KG1 (cell line): ENCODE results near the gene SLC8B1.
"Not testable (repeated sequence)": the region's sequence is repeated elsewhere in the genome, so short reads cannot be mapped to it uniquely, and the experiment has no call there.

ENCODE experiments used
- DNase-seq: peaks from one replicate; lab custom pipeline; 2025; lab: John Stamatoyannopoulos, UW

The SLC8B1 gene

DNA sequence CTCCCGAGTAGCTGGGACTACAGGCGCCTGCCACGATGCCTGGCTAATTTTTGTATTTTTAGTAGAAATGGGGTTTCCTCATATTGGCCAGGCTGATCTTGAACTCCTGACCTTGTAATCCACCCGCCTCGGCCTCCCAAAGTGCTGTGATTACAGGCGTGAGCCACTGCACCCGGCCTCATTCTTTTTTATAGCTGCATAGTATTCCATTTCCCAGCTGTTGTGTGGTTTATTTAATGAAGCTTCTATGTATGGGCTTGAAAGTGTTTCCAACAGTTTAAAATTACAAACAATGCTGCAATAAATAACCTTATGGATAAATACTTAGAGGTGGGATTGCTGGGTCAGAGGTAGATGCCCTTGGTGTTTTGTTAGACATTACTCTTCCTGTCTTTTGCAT lies 19.3 kb upstream of the SLC8B1 start:
- not testable (repeated sequence) for DNase-seq

DNA sequence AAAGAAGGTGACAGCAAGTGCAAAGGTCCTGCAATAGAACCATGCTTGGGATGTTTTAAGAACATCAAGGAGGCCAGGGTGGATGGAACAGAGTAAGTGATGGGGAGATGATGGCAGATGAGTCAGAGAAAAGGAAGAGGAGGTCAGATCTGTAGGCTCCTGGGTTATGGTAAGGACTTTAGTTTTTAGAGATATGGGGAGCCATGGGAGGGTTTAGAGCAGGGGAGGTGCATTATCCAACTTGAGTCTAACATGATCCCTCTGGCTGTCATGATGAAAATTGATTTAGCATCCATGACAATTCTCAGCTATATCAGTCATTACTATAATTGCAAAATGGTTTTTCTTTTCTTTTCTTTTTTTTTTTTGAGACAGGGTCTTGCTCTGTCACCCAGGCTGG lies 16.2 kb upstream of the SLC8B1 start:
- DNase-seq, result no peak

DNA sequence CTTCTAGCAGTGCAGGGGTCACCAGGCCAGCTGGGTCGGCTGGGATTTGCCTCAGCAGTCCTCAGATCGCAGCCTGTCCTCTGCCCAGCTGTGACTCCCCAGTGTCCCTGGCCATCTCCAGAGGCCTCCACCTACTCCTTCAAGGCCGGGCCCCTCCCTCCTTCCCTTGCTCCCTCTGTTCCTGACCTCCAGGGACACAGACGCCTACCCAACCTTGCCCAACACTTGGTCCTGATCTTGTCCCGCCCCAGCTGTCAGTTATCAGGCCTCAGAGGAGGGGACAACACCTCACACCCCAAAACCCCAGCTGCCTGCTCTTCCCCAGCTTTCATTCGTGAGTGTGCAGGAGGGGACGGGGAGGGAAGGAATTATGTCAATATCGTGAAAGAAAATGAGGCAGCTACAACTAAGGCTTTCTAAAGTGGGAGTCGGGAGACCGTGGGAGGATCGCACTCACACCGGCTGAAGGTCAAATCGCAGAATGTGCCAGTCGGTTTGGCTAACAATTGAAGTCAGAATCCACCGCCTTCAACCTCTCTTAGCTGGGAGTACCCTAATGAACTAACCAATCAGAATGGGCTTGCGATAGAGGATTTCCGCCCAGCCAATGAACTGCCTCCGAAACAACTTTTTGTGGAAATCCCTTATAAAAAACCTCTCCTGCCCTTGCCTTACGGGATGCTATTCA lies 14.1 kb upstream of the SLC8B1 start:
- no peak for DNase-seq

DNA sequence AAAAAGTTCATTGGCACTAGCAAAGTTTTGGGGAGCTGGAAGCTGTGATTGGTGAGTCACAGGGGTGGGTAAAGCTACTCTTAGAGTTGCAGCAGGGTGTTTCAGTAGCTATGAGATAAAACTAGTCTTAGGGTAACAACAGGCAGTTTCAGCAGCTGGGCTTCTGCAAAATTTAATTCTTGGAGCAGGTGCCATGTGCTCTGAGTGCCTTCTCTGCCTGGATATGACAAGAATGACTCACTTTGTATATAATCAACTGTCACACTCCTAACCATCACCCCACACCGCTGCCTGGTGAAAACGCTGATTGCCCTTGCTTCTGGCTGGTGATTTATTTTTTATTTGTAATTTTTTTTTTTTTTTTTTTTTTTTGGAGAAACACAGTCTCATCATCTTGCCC lies 13.0 kb upstream of the SLC8B1 start:
- no peak for DNase-seq

DNA sequence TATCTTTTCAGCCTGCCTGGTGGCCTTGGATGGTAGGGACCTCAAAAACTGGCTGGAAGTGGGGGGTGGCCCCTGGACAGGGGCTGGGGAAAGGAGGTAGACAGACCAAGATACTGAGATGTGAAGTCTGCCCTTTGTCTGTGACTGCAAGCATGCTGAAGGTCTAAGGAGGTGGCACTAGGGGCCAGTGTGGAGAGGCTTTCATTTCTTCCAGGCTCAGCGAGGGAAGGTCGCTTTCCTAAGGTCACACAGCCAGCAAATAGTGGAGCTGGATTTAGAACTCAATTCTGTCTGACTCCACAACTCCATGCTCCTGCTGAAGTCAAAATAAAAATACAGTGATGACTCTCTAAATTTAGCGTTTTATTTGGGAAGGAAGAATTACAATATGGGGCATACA lies 12.2 kb upstream of the SLC8B1 start:
- no peak for DNase-seq

DNA sequence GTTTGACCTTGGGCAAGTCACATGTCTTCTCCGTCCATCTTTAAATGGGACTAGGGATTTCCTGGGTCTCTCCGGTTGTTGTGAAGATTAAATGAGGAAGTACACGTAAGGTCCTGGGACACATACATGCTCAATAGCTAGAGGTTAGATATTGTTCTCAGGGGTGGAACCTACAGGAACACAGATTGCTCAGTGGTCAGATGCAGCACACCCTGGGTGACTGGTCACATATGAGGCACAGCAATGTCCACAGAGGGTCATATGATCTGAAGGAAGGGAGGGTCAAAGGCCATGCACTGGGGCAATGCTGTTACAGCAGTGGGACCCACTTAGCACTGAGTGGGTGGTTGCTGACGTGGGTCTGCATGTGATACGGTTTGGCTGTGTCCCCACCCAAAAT lies 11.4 kb upstream of the SLC8B1 start:
- DNase-seq, result no peak

DNA sequence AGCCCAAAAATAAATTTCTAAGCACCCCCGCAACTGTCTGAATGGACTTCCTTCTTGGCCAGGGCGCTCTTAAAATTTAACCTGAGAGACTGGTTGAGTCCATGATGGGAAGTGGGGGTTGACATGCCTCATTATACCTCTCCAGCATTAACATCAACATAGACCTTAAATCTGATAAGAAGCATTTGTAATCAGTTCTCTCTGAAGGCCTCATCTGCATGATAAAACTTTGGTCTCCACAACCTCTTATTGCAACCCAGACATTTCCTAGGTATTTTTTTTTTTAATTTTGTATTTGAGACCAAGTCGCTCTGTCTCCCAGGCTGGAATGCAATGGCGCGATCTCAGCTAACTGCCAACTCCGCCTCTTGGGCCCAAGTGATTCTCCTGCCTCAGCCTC lies 10.4 kb upstream of the SLC8B1 start:
- no peak for DNase-seq

DNA sequence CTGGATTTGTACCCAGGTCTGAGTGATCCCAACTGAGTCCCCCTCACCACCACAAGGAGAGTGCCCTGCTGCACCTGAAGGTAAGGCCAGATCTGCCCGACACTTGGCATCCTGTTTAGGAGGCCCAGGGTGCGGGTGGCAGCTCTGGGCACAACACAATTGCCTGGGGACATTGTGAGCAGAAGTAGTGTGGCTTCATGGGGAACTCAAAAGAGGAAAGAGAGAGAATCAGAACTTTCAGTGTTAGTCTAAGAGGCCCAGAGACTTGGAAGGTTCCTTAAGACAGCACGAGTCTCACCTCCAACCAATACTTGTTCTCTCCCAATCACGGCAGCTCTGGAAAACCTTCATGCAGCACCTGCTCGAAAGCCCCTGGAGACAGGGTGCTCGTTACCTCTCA lies 6.6 kb upstream of the SLC8B1 start:
- DNase-seq, result no peak

DNA sequence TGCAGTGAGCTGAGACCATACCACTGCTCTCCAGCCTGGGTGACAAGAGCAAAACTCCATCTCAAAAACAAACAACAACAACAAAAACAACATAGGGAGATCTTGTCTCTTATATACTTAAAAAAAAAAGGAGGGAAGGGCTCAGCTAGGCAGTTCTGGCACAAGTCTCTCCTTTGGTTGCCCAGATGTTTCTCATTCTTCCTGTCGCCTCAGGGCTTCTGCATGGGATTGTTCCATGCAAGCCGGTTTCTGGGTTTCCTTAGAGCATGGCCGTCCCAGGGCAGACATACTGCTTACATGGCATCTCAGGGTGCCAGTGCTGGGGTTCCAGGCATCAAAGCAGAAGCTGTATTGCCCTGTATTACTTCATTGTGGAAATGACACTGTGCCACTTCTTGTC lies 5.2 kb upstream of the SLC8B1 start:
- DNase-seq, result no peak

DNA sequence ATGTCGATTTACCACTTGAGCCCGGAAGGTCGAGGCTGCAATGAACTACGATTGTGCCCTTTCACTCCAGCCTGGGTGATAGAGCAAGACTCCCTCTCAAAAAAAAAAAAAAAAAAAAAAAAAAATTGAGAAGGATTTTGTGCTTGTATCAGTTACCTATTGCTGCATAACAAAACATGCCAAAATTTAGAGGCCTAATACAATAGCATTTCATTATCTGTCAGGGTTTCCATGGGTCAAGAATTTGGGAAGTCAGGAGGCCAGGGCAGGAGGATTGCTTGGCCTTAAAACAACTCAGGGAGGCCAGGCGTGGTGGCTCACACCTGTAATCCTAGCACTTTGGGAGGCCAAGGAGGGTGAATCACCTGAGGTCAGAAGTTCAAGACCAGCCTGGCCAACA lies 4.6 kb upstream of the SLC8B1 start:
- no peak for DNase-seq

DNA sequence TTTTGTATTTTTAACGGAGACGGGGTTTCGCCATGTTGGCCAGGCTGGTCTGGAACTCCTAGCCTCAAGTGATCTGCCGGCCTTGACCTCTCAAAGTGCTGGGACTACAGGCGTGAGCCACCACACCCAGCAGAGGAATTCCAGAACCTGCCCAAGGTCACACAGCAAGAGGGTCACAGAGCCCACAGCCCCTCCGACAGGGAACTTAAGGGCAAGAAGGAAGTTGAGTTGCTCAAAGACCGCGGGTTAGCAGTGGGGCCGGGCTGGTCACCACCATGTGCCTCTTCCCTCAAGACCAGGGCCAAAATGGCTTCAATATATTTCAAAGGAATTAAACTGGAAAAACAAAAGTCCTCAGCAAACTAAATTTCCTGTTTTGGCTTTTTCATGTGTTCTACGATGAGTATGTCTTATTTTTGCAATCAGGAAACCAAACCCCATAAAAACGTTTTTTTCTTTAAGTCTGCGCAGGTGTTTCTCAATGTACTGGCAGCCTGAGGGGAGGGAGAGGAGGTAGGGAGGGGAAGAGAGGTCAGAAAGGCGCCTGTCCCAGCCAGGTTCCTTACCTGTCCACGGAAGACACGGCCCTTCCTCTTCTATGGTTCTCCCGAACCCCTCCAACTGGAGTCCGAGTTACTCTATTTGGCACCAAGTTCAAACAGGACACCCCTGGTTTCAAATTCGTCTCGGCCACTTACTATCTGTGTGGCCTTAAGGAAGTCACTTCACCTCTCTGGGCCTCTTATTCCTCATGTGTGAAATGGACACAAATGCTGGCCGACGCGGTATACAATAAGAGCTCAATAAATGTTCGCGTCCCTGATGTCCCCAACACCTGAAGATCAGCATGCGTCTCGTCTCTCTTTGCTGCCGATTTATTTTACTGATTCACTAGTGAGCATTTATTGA lies 778 bp downstream of the SLC8B1 start:
- no peak for DNase-seq

DNA sequence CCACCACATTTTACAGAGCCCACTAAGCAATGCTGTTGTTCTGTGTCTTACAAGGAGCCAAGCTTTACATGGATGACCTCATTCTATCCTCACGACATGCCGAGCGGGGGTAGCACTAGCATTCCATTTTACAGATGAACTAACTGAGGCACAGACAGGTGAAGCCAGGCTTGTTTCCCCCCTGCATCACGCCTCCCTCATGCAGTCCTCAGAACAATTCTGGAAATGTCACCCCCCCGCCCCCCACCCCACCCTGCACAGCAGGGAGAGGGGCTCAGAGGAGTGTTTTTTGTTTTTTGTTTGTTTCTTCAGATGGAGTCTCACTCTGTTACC lies 1.5 kb downstream of the SLC8B1 start:
- DNase-seq, result no peak

DNA sequence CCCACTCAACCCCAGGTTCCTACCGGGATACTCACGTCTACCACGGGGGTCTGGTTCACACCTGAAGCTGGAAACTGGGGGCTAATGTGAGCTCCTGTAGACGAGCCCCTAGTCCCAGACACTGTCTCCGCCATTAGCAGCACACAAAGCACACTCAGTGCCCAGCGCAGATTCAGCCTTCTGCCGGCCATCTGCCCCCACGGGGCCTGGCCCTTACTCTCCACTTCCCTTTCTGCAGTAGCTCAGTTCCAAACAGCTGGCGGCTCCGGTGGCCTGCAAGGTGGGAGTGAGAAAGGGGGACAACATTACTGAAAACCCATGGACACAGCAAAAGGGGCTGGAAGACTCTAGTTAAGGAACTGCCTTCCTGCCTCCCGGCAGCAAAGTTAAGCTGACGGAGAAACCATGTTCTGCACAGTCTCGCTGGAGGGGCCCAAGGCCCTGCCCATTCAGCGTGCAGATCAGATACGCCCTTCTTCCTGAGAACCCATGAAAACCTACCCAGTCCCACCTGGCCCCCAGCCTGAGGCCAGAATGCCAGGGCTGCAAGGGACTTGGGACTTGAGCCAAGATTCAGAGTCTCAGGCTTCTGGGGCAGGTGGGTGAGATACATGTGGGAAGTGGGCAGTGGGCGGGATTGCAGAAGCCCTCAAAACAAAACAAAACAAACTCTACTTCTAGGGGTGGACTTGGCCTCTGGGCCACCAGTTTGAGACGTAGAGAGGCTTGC lies 2.1 kb downstream of the SLC8B1 start:
- DNase-seq, result no peak

DNA sequence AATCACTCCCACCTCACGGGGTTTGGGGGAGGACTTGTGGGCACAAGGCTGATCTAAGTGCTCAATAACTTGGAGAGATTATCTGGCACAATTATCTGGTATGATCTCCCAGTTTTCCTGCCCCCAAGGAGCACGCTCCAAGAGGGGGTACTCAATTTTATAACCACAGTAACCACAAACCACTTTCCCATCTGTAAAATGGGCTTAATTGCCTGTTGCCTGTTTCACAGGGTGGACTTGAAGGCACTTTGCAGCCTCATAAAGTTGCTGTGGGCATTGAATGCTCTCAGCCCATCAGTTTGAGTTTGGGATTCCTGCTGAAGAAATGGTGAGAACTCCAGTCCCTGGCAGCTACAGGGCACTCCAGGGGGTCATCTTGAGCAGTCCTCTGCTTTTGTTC lies 4.4 kb downstream of the SLC8B1 start:
- DNase-seq, result no peak

DNA sequence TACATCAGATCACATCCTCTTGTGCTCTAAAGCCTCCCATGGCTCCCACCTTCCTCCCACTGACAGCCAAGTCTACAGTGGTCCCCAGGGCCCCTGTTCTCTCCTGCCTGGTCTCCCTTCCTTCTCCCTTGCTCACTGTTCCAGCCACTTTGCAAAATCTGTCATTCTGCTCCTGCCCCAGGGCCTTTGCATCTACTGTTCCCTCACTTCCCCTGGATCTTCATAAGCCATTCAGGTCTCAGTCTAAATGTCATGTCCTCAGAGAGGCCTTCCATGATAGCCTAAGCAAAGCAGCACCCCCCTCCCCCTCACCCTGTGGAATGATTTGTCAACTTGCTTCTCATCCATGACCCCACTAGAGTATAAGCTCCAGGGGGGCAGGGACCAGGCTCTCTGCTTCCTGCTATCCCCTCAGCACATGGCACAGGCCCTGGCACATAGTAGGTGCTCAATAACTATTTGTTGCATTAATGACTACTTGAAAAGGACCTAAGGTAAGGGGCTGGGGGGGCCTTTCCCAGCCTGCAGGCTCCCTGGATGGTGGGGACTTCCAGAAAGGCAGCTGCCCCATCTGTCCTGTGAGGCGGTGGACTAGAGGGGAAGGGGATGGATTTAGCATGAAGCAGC lies 5.0 kb downstream of the SLC8B1 start:
- DNase-seq, result no peak

DNA sequence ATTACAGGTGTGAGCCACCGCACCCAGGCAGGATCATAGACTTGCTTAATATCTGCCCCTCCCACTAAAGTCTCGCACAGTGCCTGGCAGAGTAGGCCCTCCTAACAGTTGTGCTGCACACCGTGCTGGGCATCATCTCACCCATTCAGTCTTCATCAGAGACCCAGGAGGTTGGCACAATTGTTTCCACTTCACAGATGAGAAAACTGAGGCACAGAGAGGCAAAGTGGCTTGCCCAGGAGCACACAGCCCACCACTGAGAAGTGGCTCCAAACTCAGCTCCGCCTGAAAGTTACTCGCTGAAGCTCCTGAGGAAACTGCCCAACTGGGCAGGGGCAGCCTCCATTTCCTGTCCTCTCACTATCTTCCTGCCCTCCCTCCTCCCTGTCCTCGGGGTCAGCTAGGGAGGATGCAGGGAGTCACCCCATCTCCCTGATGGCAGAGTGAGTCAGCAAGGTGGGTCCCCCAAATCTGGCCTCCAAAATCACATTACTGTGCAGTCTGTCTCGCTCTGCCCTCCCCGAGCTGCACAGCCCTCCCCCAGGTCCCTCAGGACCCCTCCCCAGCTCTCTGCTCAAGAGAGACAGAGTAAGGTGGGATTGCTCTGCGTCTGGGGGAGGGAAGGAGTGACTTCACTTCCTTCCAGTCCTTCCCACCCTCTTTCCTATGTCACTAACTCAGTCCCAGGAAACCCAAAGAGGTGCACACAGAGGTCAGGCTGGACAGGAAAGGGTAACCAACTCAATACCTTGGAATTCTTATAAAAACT lies 5.7 kb downstream of the SLC8B1 start:
- no peak for DNase-seq

DNA sequence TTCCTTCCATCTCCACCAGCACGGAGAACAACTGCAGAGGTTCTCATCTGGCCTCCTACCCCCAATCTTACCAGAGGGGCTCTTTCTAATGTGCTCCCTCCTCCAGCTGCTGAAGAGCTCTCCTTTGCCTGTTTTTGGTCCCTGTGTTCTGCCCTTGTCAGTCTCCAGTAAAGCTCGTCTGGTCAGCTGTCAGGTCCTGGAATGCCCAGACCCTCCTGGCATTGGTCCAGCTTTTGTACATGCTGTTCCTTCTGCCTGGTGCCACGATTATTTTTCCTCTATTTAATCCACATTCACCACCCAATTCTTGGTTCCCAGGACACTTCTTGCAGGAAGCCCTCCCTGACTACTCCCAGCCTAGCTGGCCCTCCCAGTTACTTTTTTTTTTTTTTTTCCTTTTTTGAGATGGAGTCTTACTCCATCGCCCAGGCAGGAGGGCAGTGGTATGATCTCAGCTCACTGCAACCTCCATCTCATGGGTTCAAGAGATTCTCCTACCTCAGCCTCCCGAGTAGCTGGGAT lies 6.5 kb downstream of the SLC8B1 start:
- DNase-seq, result no peak

DNA sequence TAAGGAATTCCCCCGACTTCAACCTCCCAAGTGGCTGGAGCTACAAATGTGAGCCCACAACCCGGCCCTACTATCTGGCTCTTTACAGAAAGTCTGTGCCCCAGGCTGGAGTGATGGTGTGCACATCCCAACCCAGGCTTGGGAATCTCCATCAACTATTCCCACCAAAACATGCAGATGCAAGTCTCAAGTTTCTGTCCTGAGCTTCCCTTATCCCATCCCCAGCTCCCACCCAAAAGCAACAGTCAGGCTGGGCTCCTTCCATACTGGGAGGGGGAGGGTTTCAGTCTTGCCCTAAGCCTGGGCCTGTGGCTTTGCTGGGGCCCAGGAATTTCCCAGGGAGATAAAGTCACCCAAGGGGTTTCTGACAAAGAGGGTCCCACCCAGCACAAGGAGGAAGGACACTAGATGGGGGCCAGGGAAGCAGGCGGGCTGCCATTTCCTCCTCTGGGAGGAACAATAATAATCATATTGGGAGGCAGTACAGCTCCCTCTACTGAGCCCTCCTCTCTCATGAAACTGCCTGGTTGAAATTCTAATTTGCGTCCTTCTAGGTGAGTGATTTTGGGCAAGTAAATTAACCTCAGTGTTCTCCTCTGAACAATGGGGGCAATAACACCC lies 8.0 kb downstream of the SLC8B1 start:
- DNase-seq, result no peak

DNA sequence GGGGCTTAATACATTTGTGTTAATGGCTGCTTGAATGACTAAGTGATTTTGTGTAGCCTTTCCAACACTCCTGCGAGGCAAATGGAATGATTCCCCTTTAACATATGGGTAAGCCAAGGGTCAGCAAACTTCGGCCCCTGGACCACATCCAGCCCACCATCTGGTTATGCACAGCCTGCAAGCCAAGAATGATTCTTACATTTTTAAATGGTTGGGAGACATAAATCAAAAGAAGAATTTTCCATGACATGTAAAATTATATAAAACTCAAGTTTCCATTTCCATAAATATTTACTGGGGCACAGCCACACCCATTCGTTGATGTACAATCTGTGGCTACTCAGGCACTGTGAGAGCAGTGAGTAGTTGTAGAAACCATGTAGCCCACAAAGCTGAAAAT lies 9.0 kb downstream of the SLC8B1 start:
- DNase-seq, result no peak

DNA sequence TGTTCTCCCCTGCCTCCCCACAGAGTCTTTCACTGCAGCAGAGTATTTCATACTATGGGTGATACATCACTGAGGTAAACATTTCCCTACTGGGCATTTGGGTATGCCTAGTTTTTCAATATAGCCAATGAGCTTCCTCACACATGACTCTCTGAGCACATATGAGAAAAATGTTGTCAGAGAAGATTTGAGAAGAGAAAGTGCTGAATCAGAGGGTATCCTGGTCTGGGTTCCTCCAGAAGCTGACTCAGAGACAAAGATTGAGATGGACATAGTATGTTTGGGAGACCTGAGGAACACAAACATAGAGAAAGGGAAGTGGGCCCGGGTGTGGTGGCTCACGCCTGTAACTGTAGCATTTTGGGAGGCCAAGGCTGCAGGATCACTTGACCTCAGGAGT lies 12.6 kb downstream of the SLC8B1 start:
- DNase-seq, result no peak

DNA sequence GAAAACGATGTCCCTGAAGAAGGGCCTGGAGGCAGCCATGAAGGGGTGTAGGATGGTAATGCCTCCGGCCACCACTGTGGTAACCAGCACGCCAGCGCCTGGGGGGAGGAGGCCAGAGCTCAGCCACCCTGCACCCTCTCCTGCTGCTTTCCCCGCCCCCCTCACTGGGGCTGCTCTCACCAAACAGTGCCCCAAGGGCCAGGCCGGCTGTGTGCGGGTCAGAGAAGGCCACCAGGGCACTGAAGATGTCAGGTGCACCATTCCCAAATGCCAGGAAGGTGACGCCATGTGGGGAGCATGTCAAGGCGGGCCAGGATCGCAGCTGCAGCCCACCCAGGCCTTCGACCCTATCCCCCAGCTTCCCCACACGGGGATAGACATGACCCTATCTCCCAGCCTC lies 14.5 kb downstream of the SLC8B1 start:
- no peak for DNase-seq
